Heart left ventricle (tissue), 16 donors: Measurements from ENCODE around the gene MYLK4. TPM values are rescaled to one million over a fixed set of nuclear protein-coding genes. Genes with fewer than 3 reads are reported as not detected.

Source experiments
- ATAC-seq, 4 donors: fragments of 200-7000 bp; cut with Tn5 transposase; one replicate each; pipeline ENCODE4 v1.9.1; 2020 to 2022; ENCODE audit warnings: moderate library complexity in 4 of 4, mild to moderate bottlenecking in 3 of 4, moderate number of reproducible peaks in 1 of 4
- DNase-seq, 5 donors: peaks; one replicate each; pipeline ENCODE4 v3.0.0-alpha.2; 2020
- H3K27ac ChIP-seq, 12 donors: fragments of 200-600 bp; sonication (generic) in 4 of 12; one replicate each; pipeline versions ENCODE4 v1.5.0 to v1.8.0; 2016 to 2022; ENCODE audit warnings: mild to moderate bottlenecking in 2 of 12
- H3K27me3 ChIP-seq, 9 donors: fragments of 200-600 bp; sonication (generic) in 2 of 9; one replicate each; pipeline versions ENCODE4 v1.5.1 to v1.8.0; 2016 to 2022; ENCODE audit warnings: mild to moderate bottlenecking in 3 of 9
- H3K36me3 ChIP-seq, 9 donors: fragments of 200-600 bp; sonication (generic) in 2 of 9; one replicate each; pipeline versions ENCODE4 v1.5.0 to v1.8.0; 2018 to 2022; ENCODE audit warnings: mild to moderate bottlenecking in 2 of 9
- H3K4me1 ChIP-seq, 12 donors: fragments of 200-600 bp; sonication (generic) in 4 of 12; one replicate each; pipeline versions ENCODE4 v1.5.0 to v1.8.0; 2016 to 2022; ENCODE audit warnings: mild to moderate bottlenecking in 3 of 12
- H3K4me3 ChIP-seq, 12 donors: fragments of 200-600 bp; sonication (generic) in 4 of 12; one replicate each; pipeline versions ENCODE4 v1.5.0 to v1.8.0; 2017 to 2022; ENCODE audit warnings: mild to moderate bottlenecking in 9 of 12, moderate library complexity in 4 of 12
- H3K9me3 ChIP-seq, 12 donors: fragments of 200-600 bp; sonication (generic) in 4 of 12; one replicate each; pipeline versions ENCODE4 v1.5.0 to v1.8.0; 2016 to 2022; ENCODE audit warnings: mild to moderate bottlenecking in 1 of 12
- CTCF ChIP-seq, 12 donors: fragments of 200-600 bp; sonication (generic) in 4 of 12; IDR thresholded peaks; one replicate each; pipeline versions ENCODE4 v1.5.0 to v1.8.0; 2018 to 2022; ENCODE audit warnings: antibody characterized with exemption in 12 of 12, mild to moderate bottlenecking in 5 of 12
- POLR2A ChIP-seq, 2 donors: fragments of 450-650 bp; IDR thresholded peaks; one replicate each; pipeline ENCODE4 v1.6.1; 2017; ENCODE audit warnings: antibody characterized with exemption in 2 of 2, mild to moderate bottlenecking in 2 of 2, moderate library complexity in 2 of 2
- WGBS, 4 donors: extraction: QIAGEN DNeasy Blood & Tissue Kit in 2 of 4; methylation state at CpG; one replicate each; pipeline versions ENCODE4 v1.1.5 to v1.1.7; 2013 to 2018; 5-methylcytosine and 5-hydroxymethylcytosine counted together
- intact Hi-C, 10 donors: fragments of 100-400 bp; cut with DNase I; formaldehyde crosslinking; loops; one replicate each; pipeline versions ENCODE4 v1.11.1 to v1.14.2; 2022
- polyA plus RNA-seq, 2 donors: library from polyadenylated mRNA; stranded (reverse); fragments of 200-250 nt; gene quantifications; one replicate each; pipeline ENCODE4 v1.2.3, GENCODE V29; 2013
- total RNA-seq, 9 donors: library from RNA; depleted of rRNA in 2 of 9; stranded (reverse); fragments of >200 nt in 2 of 9; fragmentation: NEBNext Ultra II Directional in 3 of 9; extraction: Animal tissue kit (Norgen Biotek cat#: 25700) in 3 of 9; gene quantifications; one replicate each; pipeline versions ENCODE4 v1.1.0 to v1.2.4, GENCODE V29; 2016 to 2023
- donor health status: ischemic (EF 13 %, LVEDD 7.1; RV severe dilation, severe dysfunction).
- donor health status: healthy with polysubstance abuse.
- donor health status: DM: no; HTN: yes; CAD: no.
- donor health status: DM: no; HTN: no; CAD: no.
- donor health status: ischemic (EF 25% LVEDD 6.9; RV normal size, moderate dysfunction).
- donor health status: ischemic (EF 25% LVEDD 5.7; RV mildly dilated, moderate dysfunction).
- donor health status: healthy.
- donor health status: DM: yes; HTN: yes; CAD: no.
- donor health status: ischemic (EF 35%, LVEDD 5.7; RV mildly dilated, moderate dysfunction).
- donor health status: nonischemic (EF 11% LVEDD 7.7; RV severe dilation, severe dysfunction).
- donor health status: DM: yes; HTN: yes; CAD: no.
- donor health status: PGD.
- donor health status: ischemic (EF 29% LVEDD 5.4; RV normal size, mild dysfunction).
- donor health status: nonischemic (EF 23%, LVEDD 6.1; RV moderate dilation, normal function).

The MYLK4 gene
- total and polyA plus RNA-seq, 11 donors: 0.14 to 1.6 (median 0.52) TPM

GRCh38 chr6:2714111-2714895 is 36.4 kb downstream of the MYLK4 start:
- DNase-seq: no peak
- intact Hi-C loops: no loop called here
- peak overlapping the region in 2 of 12 donors; percentile 29 to 34 for H3K27ac ChIP-seq
- 70 to 80% (median 76%) methylated on average over 7 of the region's 7 CpGs for WGBS, 4 donors
- no peaks in the 10 kb centered on the region for H3K36me3 ChIP-seq
- TF ChIP-seq POLR2A (IDR thresholded peaks at IDR 0.05): no peak
- TF ChIP-seq CTCF (IDR thresholded peaks at IDR 0.05): no peak
- H3K9me3 ChIP-seq: peaks cover 0 to 17% (median 0%) of the 10 kb centered on the region in 12 donors
- peaks cover 0 to 16% (median 0%) of the 10 kb centered on the region in 12 donors for H3K4me1 ChIP-seq
- no peaks in the 10 kb centered on the region for H3K27me3 ChIP-seq
- peak; percentile 55 to 80 (median 78) for ATAC-seq
- no peak overlapping the region for H3K4me3 ChIP-seq

GRCh38 chr6:2713473-2714110 is 37.1 kb downstream of the MYLK4 start:
- Histone ChIP-seq H3K27ac (peak overlapping the region in 1 of 12 donors; percentile 16), H3K4me3 (no peak overlapping the region), H3K36me3 (no peaks in the 10 kb centered on the region), H3K4me1 (peaks cover 0 to 13% (median 0%) of the 10 kb centered on the region in 12 donors), H3K27me3 (no peaks in the 10 kb centered on the region), H3K9me3 (peaks cover 0 to 17% (median 0%) of the 10 kb centered on the region in 12 donors)
- ATAC-seq (no peak), DNase-seq (no peak)
- 91 to 96% (median 93%) methylated on average over 8 of the region's 8 CpGs for WGBS, 4 donors
- TF ChIP-seq POLR2A (IDR thresholded peaks at IDR 0.05) (no peak), CTCF (IDR thresholded peaks at IDR 0.05) (no peak)
- intact Hi-C loops: no loop called here

- no peak for DNase-seq
- ATAC-seq: peak in 2 of 4 donors; percentile 71 to 78
- H3K9me3 ChIP-seq: peaks cover 0 to 17% (median 0%) of the 10 kb centered on the region in 12 donors
- TF ChIP-seq POLR2A (IDR thresholded peaks at IDR 0.05): no peak
- no peak for TF ChIP-seq CTCF (IDR thresholded peaks at IDR 0.05)
- H3K27ac ChIP-seq: no peak overlapping the region
- no peak overlapping the region for H3K4me3 ChIP-seq
- intact Hi-C loops: no loop called here
- peaks cover 0 to 13% (median 0%) of the 10 kb centered on the region in 12 donors for H3K4me1 ChIP-seq
- H3K27me3 ChIP-seq: no peaks in the 10 kb centered on the region
- 52 to 72% (median 60%) methylated on average over 5 of the region's 5 CpGs for WGBS, 4 donors
- H3K36me3 ChIP-seq: no peaks in the 10 kb centered on the region
These were observed 38.6 kb downstream of the MYLK4 start for GRCh38 chr6:2712102-2712501.

GRCh38 chr6:2710412-2710811 is 40.3 kb downstream of the MYLK4 start:
- TF ChIP-seq CTCF (IDR thresholded peaks at IDR 0.05) (no peak), POLR2A (IDR thresholded peaks at IDR 0.05) (no peak)
- Histone ChIP-seq H3K27me3 (no peaks in the 10 kb centered on the region), H3K9me3 (peaks cover 0 to 17% (median 0%) of the 10 kb centered on the region in 12 donors), H3K36me3 (no peaks in the 10 kb centered on the region), H3K4me1 (peaks cover 0 to 13% (median 0%) of the 10 kb centered on the region in 12 donors), H3K4me3 (no peak overlapping the region), H3K27ac (no peak overlapping the region)
- intact Hi-C loops: no loop called here
- DNase-seq: no peak
- ATAC-seq: no peak
